Hepatocyte (in vitro differentiated cells): ENCODE measurements around the gene CTAGE8. TPM values are rescaled to one million over a fixed set of nuclear protein-coding genes. Genes with fewer than 3 reads are reported as not detected.
"Not testable (repeated sequence)": the region's sequence is repeated elsewhere in the genome, so short reads cannot be mapped to it uniquely, and the experiment has no call there.

Experiments used
- DNase-seq: peaks from one replicate; pipeline ENCODE4 v3.0.0-alpha.2; 2016; ENCODE audit warnings: low spot score
- H2AFZ ChIP-seq: fragments of 200-600 bp; sonication (generic); 2 replicates; pipeline ENCODE4 v1.6.0; 2016; ENCODE audit warnings: antibody characterized with exemption, mild to moderate bottlenecking
- H3K27ac ChIP-seq: fragments of 200-600 bp; sonication (generic); 2 replicates; pipeline ENCODE4 v1.5.1; 2016; ENCODE audit warnings: mild to moderate bottlenecking
- H3K27me3 ChIP-seq: fragments of 200-600 bp; sonication (generic); 2 replicates; pipeline ENCODE4 v1.6.1; 2016
- H3K36me3 ChIP-seq: fragments of 200-600 bp; sonication (generic); replicated peaks from 2 replicates; pipeline ENCODE4 v1.5.1; 2016; ENCODE audit warnings: low read depth; ENCODE audit not compliant: insufficient read depth
- H3K4me1 ChIP-seq: fragments of 200-600 bp; sonication (generic); 2 replicates; pipeline ENCODE4 v1.5.1; 2016; ENCODE audit warnings: mild to moderate bottlenecking, moderate library complexity; ENCODE audit not compliant: insufficient read depth
- H3K4me2 ChIP-seq: fragments of 200-600 bp; sonication (generic); 2 replicates; pipeline ENCODE4 v1.6.0; 2016
- H3K4me3 ChIP-seq: fragments of 200-600 bp; sonication (generic); 2 replicates; pipeline ENCODE4 v1.5.1; 2016; ENCODE audit warnings: mild to moderate bottlenecking
- H3K79me2 ChIP-seq: fragments of 200-600 bp; sonication (generic); 2 replicates; pipeline ENCODE4 v1.6.0; 2017; ENCODE audit warnings: mild to moderate bottlenecking
- H3K9me2 ChIP-seq: fragments of 200-600 bp; sonication (generic); replicated peaks from 2 replicates; pipeline ENCODE4 v1.6.0; 2017; ENCODE audit warnings: mild to moderate bottlenecking; ENCODE audit not compliant: insufficient read depth
- H3K9me3 ChIP-seq: fragments of 200-600 bp; sonication (generic); 2 replicates; pipeline ENCODE4 v1.5.1; 2016; ENCODE audit warnings: low read depth, mild to moderate bottlenecking
- H4K20me1 ChIP-seq: fragments of 200-600 bp; sonication (generic); 2 replicates; pipeline ENCODE4 v1.6.0; 2016; ENCODE audit warnings: mild to moderate bottlenecking; ENCODE audit not compliant: insufficient read depth, poor library complexity, severe bottlenecking
- WGBS: methylation state at CpG from one replicate; pipeline ENCODE4 v1.1.6; 2016; ENCODE audit warnings: low lambda C conversion rate; ENCODE audit errors: missing lambda C conversion rate; 5-methylcytosine and 5-hydroxymethylcytosine counted together
- polyA plus RNA-seq: library from polyadenylated mRNA; unstranded; fragments of >200 nt; fragmentation: Nextera tagmentation; extraction: Ambion mirVana; gene quantifications from 2 replicates; pipeline ENCODE4 v1.2.1, GENCODE V29; 2016
- total RNA-seq: library from RNA; depleted of rRNA; stranded (reverse); fragments of >200 nt; gene quantifications from 2 replicates; pipeline ENCODE4 v1.2.3, GENCODE V29; 2014

Gene CTAGE8
- total and polyA plus RNA-seq, 2 experiments from 2014 or later, result 2.8 to 5.2 TPM

GRCh38 chr7:144220531-144220930 is 48.6 kb downstream of the CTAGE8 start:
- H3K36me3 ChIP-seq, H3K4me3 ChIP-seq: not testable (repeated sequence)

GRCh38 chr7:144219149-144219548 is 49.9 kb downstream of the CTAGE8 start:
- H3K9me2 ChIP-seq, H3K79me2 ChIP-seq, H3K36me3 ChIP-seq, H3K27me3 ChIP-seq, H2AFZ ChIP-seq, H3K9me3 ChIP-seq, DNase-seq, H3K27ac ChIP-seq, H3K4me2 ChIP-seq, H4K20me1 ChIP-seq, H3K4me3 ChIP-seq, H3K4me1 ChIP-seq: not testable (repeated sequence)
- 100% methylated on average over 1 of the region's 4 CpGs for WGBS

More at GRCh38 chr7:144220531-144220930, 48.6 kb downstream of the CTAGE8 start:
- not testable (repeated sequence) for H4K20me1 ChIP-seq, H3K9me2 ChIP-seq, H3K4me1 ChIP-seq, H3K27me3 ChIP-seq, H2AFZ ChIP-seq, H3K79me2 ChIP-seq, H3K27ac ChIP-seq, H3K4me2 ChIP-seq, H3K9me3 ChIP-seq, DNase-seq

- H4K20me1 ChIP-seq, DNase-seq, H2AFZ ChIP-seq, H3K4me1 ChIP-seq, H3K4me3 ChIP-seq, H3K9me3 ChIP-seq, H3K36me3 ChIP-seq, H3K27ac ChIP-seq, H3K27me3 ChIP-seq, H3K79me2 ChIP-seq, H3K4me2 ChIP-seq, H3K9me2 ChIP-seq: not testable (repeated sequence)
- 100% methylated on average over 1 of the region's 1 CpG for WGBS
Observed at GRCh38 chr7:144218581-144218980, 50.5 kb downstream of the CTAGE8 start.

GRCh38 chr7:144217200-144217599 is 51.9 kb downstream of the CTAGE8 start:
- H3K4me1 ChIP-seq, H4K20me1 ChIP-seq, H3K4me3 ChIP-seq, H3K9me2 ChIP-seq, H3K36me3 ChIP-seq, H3K27me3 ChIP-seq, H3K79me2 ChIP-seq, H2AFZ ChIP-seq, H3K27ac ChIP-seq, H3K9me3 ChIP-seq, H3K4me2 ChIP-seq, DNase-seq: not testable (repeated sequence)

Other genes with a start within 250 kb of the CTAGE8 start
- gene OR2A5, start 220.3 kb downstream of the CTAGE8 start, total RNA-seq, result 0.44 and 0.77 TPM in 2 replicates
- 0.09 and 0.10 TPM in 2 replicates for gene OR2A5, start 220.3 kb downstream of the CTAGE8 start, polyA plus RNA-seq
- 0.40 TPM in 1 of 2 replicates, not detected in the other for gene OR2A25, start 199.5 kb downstream of the CTAGE8 start, total RNA-seq
- gene OR2A25, start 199.5 kb downstream of the CTAGE8 start, polyA plus RNA-seq, result not detected in 2 replicates
- 0.24 and 1.0 TPM in 2 replicates for gene OR2A12, start 183.0 kb downstream of the CTAGE8 start, total RNA-seq
- gene OR2A12, start 183.0 kb downstream of the CTAGE8 start, polyA plus RNA-seq, result 0.11 and 0.42 TPM in 2 replicates
- not detected in 2 replicates for gene OR2A2, start 159.7 kb downstream of the CTAGE8 start, total RNA-seq
- not detected in 2 replicates for gene OR2A2, start 159.7 kb downstream of the CTAGE8 start, polyA plus RNA-seq
- gene OR2A14, start 146.1 kb downstream of the CTAGE8 start, total RNA-seq, result 0.27 TPM in 1 of 2 replicates, not detected in the other
- gene OR2A14, start 146.1 kb downstream of the CTAGE8 start, polyA plus RNA-seq, result not detected in 2 replicates
- 5.5 and 5.8 TPM in 2 replicates for gene CTAGE4, start 85.8 kb downstream of the CTAGE8 start, total RNA-seq
- 2.2 and 2.3 TPM in 2 replicates for gene CTAGE4, start 85.8 kb downstream of the CTAGE8 start, polyA plus RNA-seq
- 14.5 and 17.1 TPM in 2 replicates for gene ARHGEF35, start 73.5 kb downstream of the CTAGE8 start, total RNA-seq
- 16.4 and 19.3 TPM in 2 replicates for gene ARHGEF35, start 73.5 kb downstream of the CTAGE8 start, polyA plus RNA-seq
- 0.10 TPM in 1 of 2 replicates, not detected in the other for gene OR2A42, start 29.7 kb downstream of the CTAGE8 start, total RNA-seq
- gene OR2A42, start 29.7 kb downstream of the CTAGE8 start, polyA plus RNA-seq, result 0.46 TPM in 1 of 2 replicates, not detected in the other
- gene OR2A7, start 4.5 kb downstream of the CTAGE8 start, total RNA-seq, result 3.3 and 6.2 TPM in 2 replicates
- 1.6 and 1.9 TPM in 2 replicates for gene OR2A7, start 4.5 kb downstream of the CTAGE8 start, polyA plus RNA-seq
- 0.32 TPM in 1 of 2 replicates, not detected in the other for gene OR2A1, start 43.1 kb upstream of the CTAGE8 start, total RNA-seq
- 0.06 and 0.22 TPM in 2 replicates for gene OR2A1, start 43.1 kb upstream of the CTAGE8 start, polyA plus RNA-seq
- 16.9 and 24.2 TPM in 2 replicates for gene ARHGEF5, start 86.1 kb upstream of the CTAGE8 start, total RNA-seq
- gene ARHGEF5, start 86.1 kb upstream of the CTAGE8 start, polyA plus RNA-seq, result 22.9 and 23.1 TPM in 2 replicates
- 0.07 TPM in 1 of 2 replicates, not detected in the other for gene NOBOX, start 134.4 kb upstream of the CTAGE8 start, total RNA-seq
- gene NOBOX, start 134.4 kb upstream of the CTAGE8 start, polyA plus RNA-seq, result 0.54 TPM in 1 of 2 replicates, not detected in the other